Measurements from ENCODE around the gene BCAS1.
"Not testable (repeated sequence)": the region's sequence is repeated elsewhere in the genome, so short reads cannot be mapped to it uniquely, and the experiment has no call there.

GRCh38 chr20:53932655-53933192 is 137.7 kb downstream of the BCAS1 start:
- not testable (repeated sequence) for TF ChIP-seq ZNF350 (tag by site-specific recombination; IDR thresholded peaks at IDR 0.05); ZNF777 (tag by site-specific recombination; IDR thresholded peaks at IDR 0.05; ENCODE audit: borderline replicate concordance); ZNF670 (tag by site-specific recombination; IDR thresholded peaks at IDR 0.05; ENCODE audit: low read depth); CTCF (tag by site-specific recombination; IDR thresholded peaks at IDR 0.05); ZNF354C (tag by site-specific recombination; IDR thresholded peaks at IDR 0.05; ENCODE audit: borderline replicate concordance, low read depth); ZNF280D (tag by site-specific recombination; IDR thresholded peaks at IDR 0.05); ZBTB20 (tag by site-specific recombination; IDR thresholded peaks at IDR 0.05); ZNF37A (tag by site-specific recombination; IDR thresholded peaks at IDR 0.05); ZNF837 (tag by site-specific recombination; IDR thresholded peaks at IDR 0.05); ATF2 (tag by site-specific recombination; IDR thresholded peaks at IDR 0.05; ENCODE audit: low read depth); ZBTB26 (tag by site-specific recombination; optimal IDR thresholded peaks at IDR 0.05); ZNF629 (tag by site-specific recombination; IDR thresholded peaks at IDR 0.05); PRDM10 (tag by site-specific recombination; IDR thresholded peaks at IDR 0.05)

Data from HEK293 (cell line).